NCI-H2107 (cell line): ENCODE measurements around the gene CCDC86.

Source experiments
- DNase-seq: peaks from one replicate; lab custom pipeline; 2025; lab: John Stamatoyannopoulos, UW

Gene CCDC86

GRCh38 chr11:60868682-60869450 lies 27.0 kb downstream of the CCDC86 start:
- DNase-seq = no peak

- DNase-seq = no peak
These were observed 27.5 kb downstream of the CCDC86 start for GRCh38 chr11:60869451-60869825.

GRCh38 chr11:60870276-60870675 lies 28.4 kb downstream of the CCDC86 start:
- DNase-seq = no peak

- no peak for DNase-seq
These were observed 28.9 kb downstream of the CCDC86 start for GRCh38 chr11:60870733-60871377.

GRCh38 chr11:60871378-60872061 lies 29.6 kb downstream of the CCDC86 start:
- no peak for DNase-seq

- no peak for DNase-seq
These were observed 30.4 kb downstream of the CCDC86 start for GRCh38 chr11:60872124-60872960.

GRCh38 chr11:60872961-60873524 lies 31.1 kb downstream of the CCDC86 start:
- DNase-seq = no peak

GRCh38 chr11:60873533-60873932 lies 31.6 kb downstream of the CCDC86 start:
- DNase-seq = no peak

GRCh38 chr11:60874421-60875365 lies 32.8 kb downstream of the CCDC86 start:
- DNase-seq = no peak

GRCh38 chr11:60875366-60876167 lies 33.7 kb downstream of the CCDC86 start:
- DNase-seq = no peak

- DNase-seq = no peak
These were observed 34.2 kb downstream of the CCDC86 start for GRCh38 chr11:60876168-60876485.

GRCh38 chr11:60878245-60879101 lies 36.6 kb downstream of the CCDC86 start:
- DNase-seq = no peak

GRCh38 chr11:60879104-60879503 lies 37.2 kb downstream of the CCDC86 start:
- no peak for DNase-seq

- DNase-seq = no peak
These were observed 38.2 kb downstream of the CCDC86 start for GRCh38 chr11:60879971-60880588.

- DNase-seq = no peak
These were observed 38.9 kb downstream of the CCDC86 start for GRCh38 chr11:60880643-60881282.

- no peak for DNase-seq
These were observed 45.6 kb downstream of the CCDC86 start for GRCh38 chr11:60887556-60887955.

- DNase-seq = no peak
These were observed 48.0 kb downstream of the CCDC86 start for GRCh38 chr11:60889869-60890311.

- DNase-seq = no peak
These were observed 48.8 kb downstream of the CCDC86 start for GRCh38 chr11:60890696-60891095.
